Amygdala (tissue), 56 donors: ENCODE results near the gene SOX30.

Experiments
- DNase-seq, 56 donors: peaks; one replicate each; lab custom pipeline; 2025; lab: John Stamatoyannopoulos, UW

SOX30 gene

GRCh38 chr5:157611571-157612476 lies 40.4 kb downstream of the SOX30 start:
- no peak for DNase-seq

- DNase-seq: no peak
Measured at GRCh38 chr5:157610990-157611389, 41.2 kb downstream of the SOX30 start.

GRCh38 chr5:157608972-157609565 lies 43.2 kb downstream of the SOX30 start:
- DNase-seq: no peak

GRCh38 chr5:157607371-157608161 lies 44.7 kb downstream of the SOX30 start:
- no peak for DNase-seq

- DNase-seq: no peak
Measured at GRCh38 chr5:157606046-157606445, 46.2 kb downstream of the SOX30 start.

- no peak for DNase-seq
Measured at GRCh38 chr5:157603333-157604190, 48.7 kb downstream of the SOX30 start.

GRCh38 chr5:157602505-157602904 lies 49.7 kb downstream of the SOX30 start:
- no peak for DNase-seq

GRCh38 chr5:157600252-157600651 lies 52.0 kb downstream of the SOX30 start:
- DNase-seq: no peak

GRCh38 chr5:157599565-157599964 lies 52.7 kb downstream of the SOX30 start:
- DNase-seq: no peak

GRCh38 chr5:157598350-157598936 lies 53.8 kb downstream of the SOX30 start:
- no peak for DNase-seq

GRCh38 chr5:157597277-157597676 lies 55.0 kb downstream of the SOX30 start:
- DNase-seq: no peak

- DNase-seq: no peak
Measured at GRCh38 chr5:157596487-157596886, 55.8 kb downstream of the SOX30 start.

- no peak for DNase-seq
Measured at GRCh38 chr5:157594675-157595459, 57.4 kb downstream of the SOX30 start.

GRCh38 chr5:157594257-157594656 lies 58.0 kb downstream of the SOX30 start:
- no peak for DNase-seq

- DNase-seq: no peak
Measured at GRCh38 chr5:157593052-157593757, 59.0 kb downstream of the SOX30 start.

- no peak for DNase-seq
Measured at GRCh38 chr5:157592594-157592993, 59.6 kb downstream of the SOX30 start.

- DNase-seq: no peak
Measured at GRCh38 chr5:157590478-157590877, 61.8 kb downstream of the SOX30 start.

- DNase-seq: no peak
Measured at GRCh38 chr5:157584628-157585027, 67.6 kb downstream of the SOX30 start.
